Activated naive CD4-positive, alpha-beta T cell treated with anti-CD3 and anti-CD28 coated beads, Interleukin-2, amount 10 ng/mL, durations not matched to agents 7 days and 5 days (primary cell): ENCODE measurements around the gene OR2T2.
"Not testable (repeated sequence)": the region's sequence is repeated elsewhere in the genome, so short reads cannot be mapped to it uniquely, and the experiment has no call there.

Source experiments
- CTCF ChIA-PET: fragments of 350-600 bp; sonication (Branson Sonifier 250); formaldehyde crosslinking; loops from one replicate; lab custom pipeline; 2021; ENCODE audit warnings: antibody characterized with exemption; lab: Charles Lee
- DNase-seq: peaks from one replicate; pipeline ENCODE4 v3.0.0-alpha.2; 2020
- H3K27ac Mint-ChIP-seq: one replicate; pipeline ENCODE4 v1.8.0; 2021; ENCODE audit warnings: mild to moderate bottlenecking, moderate library complexity, mixed read lengths
- H3K27me3 Mint-ChIP-seq: one replicate; pipeline ENCODE4 v1.8.0; 2021; ENCODE audit warnings: mild to moderate bottlenecking, mixed read lengths
- H3K36me3 Mint-ChIP-seq: one replicate; pipeline ENCODE4 v1.8.0; 2021; ENCODE audit warnings: mixed read lengths
- H3K4me1 Mint-ChIP-seq: one replicate; pipeline ENCODE4 v1.8.0; 2021; ENCODE audit warnings: mixed read lengths
- H3K4me3 Mint-ChIP-seq: one replicate; pipeline ENCODE4 v1.8.0; 2021; ENCODE audit warnings: mild to moderate bottlenecking, moderate library complexity, mixed read lengths
- H3K9me3 Mint-ChIP-seq: one replicate; pipeline ENCODE4 v1.8.0; 2021; ENCODE audit warnings: mixed read lengths

The OR2T2 gene

DNA sequence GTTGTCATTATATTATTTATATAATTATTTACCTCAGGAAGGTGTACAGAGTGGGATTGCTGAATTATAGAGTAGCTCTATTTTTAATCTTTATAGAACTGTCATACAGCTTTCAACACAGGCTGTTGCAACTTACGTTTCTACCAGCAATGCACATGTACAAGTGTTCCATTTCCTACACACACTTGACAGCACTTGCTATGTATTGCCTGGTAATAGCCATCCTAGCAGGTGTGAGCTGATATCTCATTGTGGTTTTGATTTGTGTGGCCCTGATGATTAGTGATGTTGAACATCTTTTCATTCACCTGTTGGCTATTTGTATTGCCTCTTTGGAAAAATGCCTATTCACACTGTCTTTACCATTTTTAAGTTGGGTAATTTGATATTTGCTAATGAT, 30.2 kb downstream of the OR2T2 start:
- H3K4me3 Mint-ChIP-seq, H3K27me3 Mint-ChIP-seq, H3K9me3 Mint-ChIP-seq, H3K27ac Mint-ChIP-seq, H3K36me3 Mint-ChIP-seq, H3K4me1 Mint-ChIP-seq, CTCF ChIA-PET, DNase-seq: not testable (repeated sequence)

- peak; percentile 57 for DNase-seq
- H3K36me3 Mint-ChIP-seq, H3K9me3 Mint-ChIP-seq, H3K27me3 Mint-ChIP-seq, CTCF ChIA-PET: not testable (repeated sequence)
- peak overlapping the region; percentile 94 for H3K27ac Mint-ChIP-seq
- H3K4me3 Mint-ChIP-seq: peak overlapping the region; percentile 82
- H3K4me1 Mint-ChIP-seq: peaks cover 14% of the 10 kb centered on the region
These were observed 36.5 kb downstream of the OR2T2 start for GRCh38 chr1:248481686-248482579.

DNA sequence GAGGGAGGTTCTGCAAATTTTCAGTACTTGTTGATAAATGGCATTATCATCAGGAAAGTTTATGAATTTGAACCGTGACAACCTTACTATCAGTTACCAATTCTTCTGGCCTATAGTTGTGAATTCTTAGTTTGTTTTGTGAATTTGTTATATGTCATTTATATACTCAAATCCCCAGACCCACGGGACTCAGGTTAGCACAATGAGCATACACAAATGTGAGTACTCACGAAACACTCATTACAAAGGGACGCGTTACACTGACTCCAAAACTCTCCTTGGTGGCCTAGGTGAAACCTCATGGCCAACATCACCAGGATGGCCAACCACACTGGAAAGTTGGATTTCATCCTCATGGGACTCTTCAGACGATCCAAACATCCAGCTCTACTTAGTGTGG, 42.9 kb downstream of the OR2T2 start, which contains the start of gene OR2T5:
TSS of gene OR2T5 (plus strand) at position 301 of the 400 bp plus-strand sequence. CDS start at position 301, 0 bp downstream.
- DNase-seq, H3K27ac Mint-ChIP-seq, H3K4me3 Mint-ChIP-seq, CTCF ChIA-PET, H3K36me3 Mint-ChIP-seq, H3K9me3 Mint-ChIP-seq, H3K27me3 Mint-ChIP-seq, H3K4me1 Mint-ChIP-seq: not testable (repeated sequence)

DNA sequence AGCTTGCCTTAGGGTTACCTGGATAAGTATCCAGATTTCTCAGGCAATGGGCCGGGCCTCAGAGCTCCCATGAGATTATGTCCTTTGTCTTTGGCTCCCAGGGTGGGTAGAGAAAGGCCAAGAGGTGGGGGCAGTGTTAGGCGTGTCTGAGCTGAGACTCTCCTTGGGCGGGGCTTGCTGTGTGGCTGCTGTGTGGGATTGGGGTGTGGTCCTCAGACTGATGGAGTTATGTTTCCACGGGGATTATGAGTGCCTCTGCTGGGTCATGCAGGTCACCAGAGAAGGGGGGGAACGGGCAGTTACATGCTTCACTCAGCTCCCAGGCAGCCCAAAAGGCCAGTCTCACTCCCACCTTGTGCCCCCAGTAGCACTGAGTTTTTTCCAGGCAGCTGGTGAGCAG, 51.2 kb downstream of the OR2T2 start:
- H3K27ac Mint-ChIP-seq, CTCF ChIA-PET, H3K27me3 Mint-ChIP-seq, H3K4me1 Mint-ChIP-seq, H3K4me3 Mint-ChIP-seq, DNase-seq, H3K9me3 Mint-ChIP-seq, H3K36me3 Mint-ChIP-seq: not testable (repeated sequence)

DNA sequence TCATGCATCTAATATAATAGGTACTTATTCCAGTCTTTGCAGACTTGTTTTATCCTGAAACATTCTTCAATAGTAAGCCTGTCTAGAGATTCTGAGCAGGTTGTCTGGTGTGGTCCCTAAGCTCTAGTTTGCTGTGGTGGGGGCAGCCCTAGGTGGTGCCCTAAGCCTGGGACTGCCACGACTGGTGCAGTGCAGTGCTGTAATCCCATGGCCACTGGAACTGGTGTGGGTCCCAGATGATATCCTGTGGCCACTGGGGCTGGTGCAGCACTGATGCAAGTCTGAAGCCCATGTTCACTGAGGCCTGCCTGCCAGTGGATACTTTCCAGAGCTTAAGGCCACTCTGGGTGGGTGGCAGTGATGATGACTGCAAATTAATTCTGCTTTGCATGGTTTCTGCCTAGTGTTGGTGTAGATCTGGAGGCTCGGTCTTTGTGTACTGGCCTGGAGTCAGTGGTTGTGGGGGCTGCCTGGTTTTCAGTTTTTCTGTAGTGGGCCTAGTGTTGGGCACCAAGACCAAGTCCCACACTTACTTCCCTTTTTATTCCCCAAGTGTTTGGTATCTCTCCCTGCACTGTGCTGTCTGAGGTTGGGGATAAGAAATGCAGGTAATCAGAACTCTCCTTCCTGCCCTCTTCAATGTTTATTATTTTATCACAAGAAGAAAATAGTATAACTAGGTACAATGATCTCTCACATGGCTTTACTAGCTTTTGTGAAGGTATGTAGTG, 55.0 kb downstream of the OR2T2 start:
- H3K4me3 Mint-ChIP-seq, H3K27ac Mint-ChIP-seq, H3K4me1 Mint-ChIP-seq, H3K9me3 Mint-ChIP-seq, CTCF ChIA-PET, H3K27me3 Mint-ChIP-seq, H3K36me3 Mint-ChIP-seq, DNase-seq: not testable (repeated sequence)
